DMS 273 treated with DMSO at 0.1 percent for 48 hours (cell line): Measurements from ENCODE around the gene DEFB132.

Experiments
- DNase-seq: peaks from one replicate; lab custom pipeline; 2025; lab: John Stamatoyannopoulos, UW

Gene DEFB132

DNA sequence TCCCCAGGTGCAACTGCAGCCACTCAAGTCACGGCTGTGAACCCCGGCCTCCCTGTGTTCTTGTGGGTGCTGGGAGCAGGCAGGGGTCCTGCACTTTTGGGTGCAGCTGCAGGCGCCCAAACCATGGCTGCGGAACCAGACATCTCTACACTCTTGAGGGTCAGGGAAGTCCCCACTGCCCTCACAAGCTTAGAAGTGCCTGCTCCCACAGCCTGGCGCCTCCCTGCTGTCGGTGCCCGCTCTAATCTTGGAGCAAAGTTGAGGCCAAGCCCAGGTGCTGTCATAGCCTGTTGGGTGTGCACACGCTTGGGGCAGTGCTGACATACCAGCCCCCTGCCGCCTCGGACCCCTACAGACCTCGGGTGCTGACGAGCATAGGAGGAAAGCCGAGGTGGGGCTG is 6.2 kb downstream of the DEFB132 start:
- DNase-seq = no peak

GRCh38 chr20:266596-267562 is 9.4 kb downstream of the DEFB132 start:
- DNase-seq = peak; percentile 54

- no peak for DNase-seq
These were observed 13.0 kb downstream of the DEFB132 start for GRCh38 chr20:270517-270916.

GRCh38 chr20:271069-271468 is 13.5 kb downstream of the DEFB132 start:
- no peak for DNase-seq

DNA sequence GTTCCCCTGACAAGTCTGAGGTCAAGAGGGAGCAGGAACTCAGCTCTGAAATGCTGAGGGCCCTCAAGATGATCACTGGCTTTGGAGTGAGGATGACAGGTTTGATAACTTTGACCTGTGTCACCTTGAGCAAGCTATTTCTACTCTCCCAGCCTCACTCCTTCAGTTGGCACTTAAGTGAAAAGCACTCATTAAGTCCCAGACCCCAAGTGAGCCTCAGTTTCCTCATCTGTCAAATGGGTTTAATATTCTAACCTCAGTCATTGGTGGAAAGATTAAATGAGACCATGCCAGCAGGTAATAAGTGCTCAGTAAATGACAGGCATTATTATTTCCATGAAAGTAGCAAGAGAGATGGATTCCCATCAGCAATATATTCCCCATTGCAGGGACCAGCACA is 14.0 kb downstream of the DEFB132 start:
- no peak for DNase-seq

- no peak for DNase-seq
These were observed 15.2 kb downstream of the DEFB132 start for GRCh38 chr20:272718-273117.

DNA sequence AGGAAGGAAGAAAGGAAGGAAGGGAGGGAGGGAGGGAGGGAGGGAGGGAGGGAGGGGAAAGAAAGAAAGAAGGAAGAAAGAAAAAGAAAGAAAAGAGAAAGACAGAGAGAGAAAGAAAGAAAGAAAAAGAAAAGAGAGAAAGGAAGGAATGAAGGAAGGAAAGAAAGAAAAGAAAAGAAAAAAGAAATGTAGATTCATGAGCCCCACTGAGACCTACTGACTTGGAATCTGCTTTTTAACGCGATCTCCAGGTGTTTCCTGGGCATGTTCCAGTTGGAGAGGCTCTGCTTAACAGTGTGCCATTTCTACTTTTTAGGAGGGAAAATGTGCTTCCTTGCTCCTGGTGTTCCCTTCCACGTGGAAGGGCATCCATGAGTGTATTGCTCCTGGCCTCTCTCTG is 16.4 kb downstream of the DEFB132 start:
- DNase-seq = no peak

DNA sequence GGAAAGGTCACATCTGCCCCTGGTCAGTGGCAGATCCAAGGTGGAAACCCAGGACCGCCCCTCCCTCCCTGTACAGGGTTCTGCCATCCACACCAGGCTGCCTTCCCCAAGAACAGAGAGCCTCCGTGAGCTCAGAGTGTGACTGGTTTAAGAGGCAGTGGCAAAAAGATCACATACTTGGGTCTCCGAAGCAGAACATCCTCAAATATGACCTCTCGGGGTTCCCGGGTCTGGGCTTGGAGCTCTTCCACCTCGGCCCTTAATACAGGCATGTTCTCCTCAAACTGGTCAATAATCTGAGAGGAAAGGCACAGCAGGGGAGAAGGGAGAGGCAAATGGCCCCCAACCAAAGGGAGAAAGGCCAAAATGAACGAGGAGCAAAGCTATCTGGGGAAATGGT is 18.3 kb downstream of the DEFB132 start:
- DNase-seq = no peak

GRCh38 chr20:276620-277495 is 19.3 kb downstream of the DEFB132 start:
- DNase-seq = no peak

- no peak for DNase-seq
These were observed 19.9 kb downstream of the DEFB132 start for GRCh38 chr20:277496-277781.

DNA sequence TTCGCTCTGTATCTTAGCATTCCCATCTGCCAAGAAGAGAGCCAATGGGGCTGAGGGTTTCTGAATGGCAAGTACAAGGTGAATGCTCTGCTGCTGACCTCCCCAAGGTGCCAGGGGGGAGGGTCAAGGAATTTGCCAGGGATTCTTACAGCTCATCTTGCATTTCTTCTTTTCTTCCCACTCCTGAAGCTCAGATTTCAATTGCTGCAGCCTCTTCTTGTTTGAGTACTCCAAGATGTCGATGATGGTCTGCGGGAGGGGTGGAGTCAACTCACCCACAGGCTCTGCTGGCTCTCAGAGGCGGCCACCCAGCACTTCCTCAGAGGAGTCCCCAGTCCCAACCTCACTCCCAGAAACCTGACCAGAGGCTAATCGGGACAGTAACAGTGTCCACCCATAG is 20.7 kb downstream of the DEFB132 start:
- DNase-seq = no peak

GRCh38 chr20:278607-279571 is 21.4 kb downstream of the DEFB132 start:
- no peak for DNase-seq

- no peak for DNase-seq
These were observed 26.6 kb downstream of the DEFB132 start for GRCh38 chr20:284172-284571.

GRCh38 chr20:286508-286907 is 29.0 kb downstream of the DEFB132 start:
- no peak for DNase-seq

DNA sequence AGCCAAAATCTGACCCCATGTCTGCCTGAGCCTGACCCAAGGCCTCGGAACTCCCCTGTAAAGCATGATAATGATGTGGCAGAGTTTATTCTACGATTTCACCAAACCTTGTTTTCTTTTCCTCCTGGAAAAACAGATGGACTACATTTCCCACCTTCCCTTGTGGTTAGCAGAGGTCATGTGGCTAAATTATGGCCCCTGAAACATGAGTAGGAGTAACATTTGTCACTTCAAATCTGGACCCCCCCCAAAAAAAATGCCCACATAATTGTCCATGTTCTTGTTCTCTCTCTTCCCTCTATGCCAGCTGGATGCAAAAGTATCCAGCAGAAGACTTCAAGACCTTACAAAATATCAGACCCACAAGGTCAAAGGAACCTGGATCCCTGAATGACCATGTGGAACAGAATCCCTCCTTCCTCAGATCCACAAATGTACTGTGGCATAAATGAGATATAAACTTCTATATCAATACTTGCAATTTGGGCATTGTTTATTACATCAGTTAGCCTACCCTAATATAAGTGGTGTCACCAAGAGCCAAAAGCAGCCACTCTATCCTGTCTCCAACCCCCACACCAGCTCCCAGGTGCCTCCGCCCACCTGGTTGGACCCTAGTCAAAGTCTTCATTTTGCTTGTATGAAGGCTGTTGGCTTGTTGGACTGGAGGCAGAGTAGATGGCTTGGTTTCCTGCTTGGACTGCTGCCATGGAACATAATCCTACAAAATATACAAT is 31.6 kb downstream of the DEFB132 start:
- no peak for DNase-seq

DNA sequence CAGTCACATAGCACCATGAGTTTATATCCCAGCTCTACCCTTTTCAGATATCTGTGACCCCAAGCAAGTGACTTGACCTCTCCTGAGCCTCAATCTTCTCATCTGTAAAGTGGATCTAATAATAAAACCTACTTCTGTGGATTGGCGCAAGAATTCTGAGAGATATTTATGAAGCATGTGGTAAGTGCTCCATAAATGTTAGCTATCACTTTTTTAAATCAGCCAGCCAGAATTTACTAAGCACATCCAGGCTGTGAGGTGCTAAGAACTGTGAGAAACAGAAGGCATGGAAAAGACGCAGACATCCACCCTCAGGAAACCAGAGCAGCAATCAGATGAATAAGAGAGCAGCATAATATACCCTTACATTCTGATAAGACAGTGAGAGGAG is 32.2 kb downstream of the DEFB132 start:
- DNase-seq = no peak

DNA sequence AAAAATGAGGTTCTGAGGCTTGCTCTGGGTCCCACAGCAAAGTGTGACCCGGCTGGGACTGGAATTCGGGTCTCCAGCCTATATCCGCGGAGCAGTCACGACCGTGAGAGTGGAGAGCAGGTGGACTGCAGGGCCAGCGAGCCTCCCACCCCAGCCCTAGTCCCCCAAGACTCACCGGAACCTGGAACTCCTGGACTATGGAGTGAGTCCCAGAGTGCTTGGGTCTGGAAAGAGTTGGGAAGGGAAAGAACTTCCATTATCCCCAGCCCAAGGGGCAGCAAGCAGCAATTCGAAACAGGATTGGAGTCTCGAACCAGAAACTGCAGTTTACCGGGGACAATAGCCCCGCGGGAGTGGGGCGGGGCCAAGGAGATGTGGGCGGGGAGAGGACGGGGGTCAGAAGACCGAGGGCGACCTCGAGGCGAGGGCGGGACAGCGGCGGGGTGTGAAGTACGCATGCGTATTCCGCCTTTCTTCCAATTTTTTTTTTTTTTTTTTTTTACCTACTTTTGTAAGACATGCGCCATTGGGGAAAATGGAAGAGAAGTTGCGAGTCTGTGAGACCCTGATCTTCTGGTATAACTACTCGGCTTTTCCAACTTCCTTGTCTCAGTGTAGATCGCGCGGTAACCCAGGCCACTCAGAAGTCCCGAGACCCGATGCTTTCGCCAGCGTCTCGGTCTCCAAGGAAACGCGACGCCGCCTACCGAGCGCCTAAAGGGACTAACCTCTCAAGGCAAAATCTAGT is 32.7 kb downstream of the DEFB132 start, which contains the start of gene C20orf96:
TSS of gene C20orf96 (minus strand) at position 667 of the 748 bp plus-strand sequence. CDS start at position 527, 140 bp downstream.
- DNase-seq = peak; percentile 93

GRCh38 chr20:294602-295001 is 37.1 kb downstream of the DEFB132 start:
- DNase-seq = no peak

DNA sequence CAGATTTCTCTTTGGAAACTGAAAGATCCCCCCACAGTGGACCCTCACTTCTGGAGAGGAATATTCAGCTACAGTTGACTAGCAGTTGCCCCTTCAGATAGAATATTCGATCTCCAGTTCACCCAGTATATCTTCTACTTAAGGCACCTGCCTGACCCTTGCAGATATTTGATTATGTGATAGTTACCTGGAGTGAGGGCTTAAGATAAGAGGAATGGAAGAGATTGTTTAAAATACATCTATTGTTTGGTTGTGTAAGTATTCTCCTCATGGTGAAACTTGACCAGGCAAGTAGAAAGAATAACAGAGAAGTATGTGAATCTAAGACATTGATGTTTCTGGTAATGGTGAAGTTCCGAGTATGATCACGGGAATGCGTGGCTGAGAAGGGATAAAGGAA is 38.3 kb downstream of the DEFB132 start:
- no peak for DNase-seq
